T-helper 17 cell (primary cell): Measurements from ENCODE around the gene RIOK1. TPM values are rescaled to one million over a fixed set of nuclear protein-coding genes. Genes with fewer than 3 reads are reported as not detected.
"Not testable (repeated sequence)": the region's sequence is repeated elsewhere in the genome, so short reads cannot be mapped to it uniquely, and the experiment has no call there.

Experiments used
- ATAC-seq: fragments of 150-1000 bp; cut with Tn5 transposase; 2 replicates; pipeline ENCODE4 v1.10.0; 2021; ENCODE audit warnings: mild to moderate bottlenecking, moderate library complexity
- DNase-seq, 3 donors: peaks; one replicate each; pipeline versions ENCODE4 v3.0.0 to v3.0.0-alpha.2; 2020 to 2021
- H3K9me3 ChIP-seq: one replicate; pipeline ENCODE4 v1.7.0; 2013; ENCODE audit warnings: low read length, mild to moderate bottlenecking; ENCODE audit not compliant: control insufficient read depth, poor library complexity, severe bottlenecking
- H3K27ac Mint-ChIP-seq: one replicate; pipeline ENCODE4 v1.8.0; 2022; ENCODE audit warnings: mild to moderate bottlenecking, moderate library complexity, mixed read lengths
- H3K27me3 Mint-ChIP-seq: one replicate; pipeline ENCODE4 v1.8.0; 2022; ENCODE audit warnings: mixed read lengths
- H3K36me3 Mint-ChIP-seq: one replicate; pipeline ENCODE4 v1.8.0; 2022; ENCODE audit warnings: low read depth, mixed read lengths
- H3K4me1 Mint-ChIP-seq: one replicate; pipeline ENCODE4 v1.8.0; 2022; ENCODE audit warnings: mild to moderate bottlenecking, mixed read lengths
- H3K4me3 Mint-ChIP-seq: one replicate; pipeline ENCODE4 v1.8.0; 2022; ENCODE audit warnings: mild to moderate bottlenecking, moderate library complexity, mixed read lengths
- total RNA-seq, 4 donors: library from RNA in 2 of 4; stranded (reverse) in 2 of 4; gene quantifications; one replicate each; pipeline ENCODE4 v1.2.3 and lab custom pipeline; 2022 to 2026

The RIOK1 gene
- total RNA-seq = 10 to 100 TPM; 45.1 to 55.6 TPM
- total RNA-seq (lab: John Stamatoyannopoulos, UW) = 45.8 to 66.6 reads per million in 2 donors

DNA sequence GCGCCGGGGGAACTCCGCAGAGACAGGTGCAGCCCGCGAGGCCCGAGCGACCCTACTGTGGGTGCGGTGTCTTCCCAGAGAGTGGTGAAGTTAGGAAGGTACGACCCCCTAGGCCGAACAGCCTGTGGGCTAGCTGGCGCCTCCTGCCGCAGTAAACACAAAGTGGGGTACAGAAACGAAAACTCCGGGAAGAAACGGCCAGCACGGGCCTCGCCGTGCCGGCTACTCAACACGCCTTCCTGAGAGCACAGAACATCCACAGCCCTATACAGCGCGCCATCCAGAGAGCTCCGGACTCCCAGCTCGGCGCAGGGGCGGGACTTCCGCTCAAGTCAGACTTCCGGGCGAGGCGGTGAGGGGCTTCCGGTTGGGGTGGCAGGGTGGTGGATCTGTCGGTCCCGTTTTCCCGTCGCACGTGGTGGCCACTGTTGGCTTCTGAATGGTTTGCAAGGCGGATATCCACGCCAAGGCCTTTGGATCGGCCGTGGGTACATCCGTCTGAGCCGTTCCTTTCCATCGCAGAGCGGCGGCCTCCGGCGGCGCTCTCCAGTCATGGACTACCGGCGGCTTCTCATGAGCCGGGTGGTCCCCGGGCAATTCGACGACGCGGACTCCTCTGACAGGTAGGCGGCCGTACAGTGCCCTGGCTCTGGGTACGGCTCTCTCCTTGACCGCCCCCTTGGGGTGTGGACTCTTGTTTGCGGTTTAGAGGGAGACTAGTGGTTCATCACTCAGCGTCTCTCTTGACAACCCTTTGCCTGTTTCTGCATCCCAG, at the start of gene RIOK1, which contains the start of gene CAGE1:
TSS of gene RIOK1 (plus strand) at position 358 of the 775 bp plus-strand sequence. CDS start at position 553, 195 bp downstream.
TSS of gene CAGE1 (minus strand) at position 292 of the 775 bp plus-strand sequence. CDS start 2,569 bp downstream, outside the sequence.
- Mint-ChIP-seq H3K27me3 (no peaks in the 10 kb centered on the region), H3K27ac (peak within 1 kb of the TSS; percentile 99), H3K4me1 (peaks cover 41% of the 10 kb centered on the region), H3K36me3 (peaks cover 6% of the 10 kb centered on the region), H3K4me3 (peak within 1 kb of the TSS; percentile 88)
- no peaks in the 10 kb centered on the region for H3K9me3 ChIP-seq
- ATAC-seq (peak; percentile 91), DNase-seq (peak; percentile 89 to 91 (median 91))

- no peak overlapping the region for H3K27ac Mint-ChIP-seq
- no peak overlapping the region for H3K4me3 Mint-ChIP-seq
- H3K27me3 Mint-ChIP-seq = peaks cover 25% of the 10 kb centered on the region
- DNase-seq (no peak), ATAC-seq (no peak)
- H3K4me1 Mint-ChIP-seq = no peaks in the 10 kb centered on the region
- H3K9me3 ChIP-seq = no peaks in the 10 kb centered on the region
- no peaks in the 10 kb centered on the region for H3K36me3 Mint-ChIP-seq
Observed at GRCh38 chr6:7341271-7341670, 48.3 kb upstream of the RIOK1 start.

- Mint-ChIP-seq H3K27ac (no peak overlapping the region), H3K4me1 (no peaks in the 10 kb centered on the region), H3K4me3 (no peak overlapping the region), H3K27me3 (peaks cover 25% of the 10 kb centered on the region), H3K36me3 (no peaks in the 10 kb centered on the region)
- no peaks in the 10 kb centered on the region for H3K9me3 ChIP-seq
- DNase-seq (no peak), ATAC-seq (no peak)
Observed at GRCh38 chr6:7341989-7342742, 47.4 kb upstream of the RIOK1 start.

DNA sequence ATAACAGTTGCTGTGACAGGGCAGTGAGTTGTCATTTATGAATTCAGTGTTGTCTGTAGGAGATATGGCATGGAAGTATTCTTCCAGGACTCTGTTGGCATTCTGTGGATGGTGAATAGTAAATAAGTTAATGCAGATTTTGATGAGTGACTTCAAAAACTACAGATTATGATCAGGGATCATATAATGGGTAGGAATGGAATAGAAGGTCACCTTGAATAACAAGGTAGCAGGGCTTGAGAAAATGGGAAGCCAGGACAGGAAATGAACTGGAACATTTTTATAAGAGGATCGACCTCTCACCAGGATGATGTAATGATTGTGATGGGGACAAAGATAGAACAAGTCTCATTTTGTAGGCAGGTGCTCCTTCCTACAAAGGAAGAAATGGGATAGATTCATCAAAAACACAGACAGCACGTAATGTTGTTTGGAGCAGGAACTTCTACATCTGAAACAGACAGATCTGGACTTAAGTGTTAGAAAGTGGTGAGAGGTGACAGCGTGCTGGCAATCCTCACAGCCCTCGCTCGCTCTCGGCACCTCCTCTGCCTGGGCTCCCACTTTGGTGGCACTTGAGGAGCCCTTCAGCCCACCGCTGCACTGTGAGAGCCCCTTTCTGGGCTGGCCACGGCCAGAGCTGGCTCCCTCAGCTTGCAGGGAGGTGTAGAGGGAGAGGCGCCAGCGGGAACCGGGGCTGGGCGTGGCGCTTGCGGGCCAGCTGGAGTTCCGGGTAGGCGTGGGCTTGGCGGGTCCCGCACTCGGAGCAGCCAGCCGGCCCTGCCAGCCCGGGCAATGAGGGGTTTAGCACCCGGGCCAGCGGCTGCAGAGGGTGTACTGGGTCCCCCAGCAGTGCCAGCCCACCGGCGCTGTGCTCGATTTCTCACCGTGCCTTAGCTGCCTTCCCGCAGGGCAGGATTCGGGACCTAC, 45.8 kb upstream of the RIOK1 start:
- DNase-seq (no peak), ATAC-seq (no peak)
- Mint-ChIP-seq H3K36me3 (peaks cover 7% of the 10 kb centered on the region), H3K4me1 (no peaks in the 10 kb centered on the region), H3K27me3 (peaks cover 36% of the 10 kb centered on the region), H3K4me3 (no peak overlapping the region), H3K27ac (no peak overlapping the region)
- no peaks in the 10 kb centered on the region for H3K9me3 ChIP-seq

DNA sequence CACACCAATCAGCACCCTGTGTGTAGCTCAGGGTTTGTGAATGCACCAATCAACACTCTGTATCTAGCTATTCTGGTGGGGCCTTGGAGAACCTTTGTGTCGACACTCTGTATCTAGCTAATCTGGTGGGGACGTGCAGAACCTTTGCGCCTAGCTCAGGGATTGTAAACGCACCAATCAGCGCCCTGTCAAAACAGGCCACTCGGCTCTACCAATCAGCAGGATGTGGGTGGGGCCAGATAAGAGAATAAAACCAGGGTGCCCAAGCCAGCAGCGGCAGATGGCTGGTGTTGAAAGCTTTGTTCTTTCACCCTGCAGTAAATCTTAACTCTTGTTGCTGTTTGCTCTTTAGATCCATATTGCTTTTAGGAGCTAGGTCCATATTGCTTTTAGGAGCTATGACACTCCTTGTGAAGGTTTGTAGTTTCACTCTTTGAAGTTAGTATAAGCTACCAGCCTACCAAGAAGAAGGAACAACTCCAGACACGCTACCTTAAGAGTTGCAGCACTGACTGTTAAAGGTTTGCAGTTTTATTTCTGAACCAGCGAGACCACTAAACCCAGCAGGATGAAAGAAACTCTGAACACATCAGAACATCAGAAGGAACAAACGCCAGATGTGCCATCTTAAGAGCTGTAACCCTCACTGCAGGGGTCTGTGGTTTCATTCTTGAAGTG, 44.7 kb upstream of the RIOK1 start:
- peaks cover 45% of the 10 kb centered on the region for H3K27me3 Mint-ChIP-seq
- H3K4me3 Mint-ChIP-seq, DNase-seq, H3K4me1 Mint-ChIP-seq, H3K36me3 Mint-ChIP-seq, H3K27ac Mint-ChIP-seq, H3K9me3 ChIP-seq, ATAC-seq: not testable (repeated sequence)

GRCh38 chr6:7347551-7347997, 42.0 kb upstream of the RIOK1 start:
- H3K27me3 Mint-ChIP-seq = peaks cover 45% of the 10 kb centered on the region
- H3K27ac Mint-ChIP-seq, DNase-seq, ATAC-seq, H3K9me3 ChIP-seq, H3K4me3 Mint-ChIP-seq, H3K4me1 Mint-ChIP-seq: not testable (repeated sequence)
- H3K36me3 Mint-ChIP-seq = peaks cover 10% of the 10 kb centered on the region

- H3K9me3 ChIP-seq, H3K27ac Mint-ChIP-seq, H3K4me3 Mint-ChIP-seq, H3K4me1 Mint-ChIP-seq, DNase-seq, ATAC-seq: not testable (repeated sequence)
- Mint-ChIP-seq H3K36me3 (peaks cover 10% of the 10 kb centered on the region), H3K27me3 (peaks cover 34% of the 10 kb centered on the region)
Observed at GRCh38 chr6:7350591-7350990, 39.0 kb upstream of the RIOK1 start.

DNA sequence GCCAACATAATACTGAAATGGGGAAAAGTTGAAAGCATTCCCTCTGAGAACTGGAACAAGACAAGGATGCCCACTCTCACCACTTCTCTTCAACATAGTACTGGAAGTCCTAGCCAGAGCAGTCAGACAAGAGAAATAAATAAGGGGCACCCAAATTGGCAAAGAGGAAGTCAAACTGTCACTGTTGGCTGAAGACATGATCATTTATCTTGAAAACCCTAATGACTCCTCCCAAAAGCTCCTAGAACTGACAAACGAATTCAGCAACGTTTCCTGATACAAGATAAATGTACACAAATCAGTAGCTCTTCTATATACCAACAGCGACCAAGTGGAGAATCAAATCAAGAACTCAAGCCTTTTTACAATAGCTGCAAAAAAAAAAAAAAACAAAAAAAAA, 37.7 kb upstream of the RIOK1 start:
- Mint-ChIP-seq H3K36me3 (peaks cover 10% of the 10 kb centered on the region), H3K27me3 (peaks cover 34% of the 10 kb centered on the region)
- not testable (repeated sequence) for H3K4me3 Mint-ChIP-seq, H3K9me3 ChIP-seq, H3K4me1 Mint-ChIP-seq, ATAC-seq, H3K27ac Mint-ChIP-seq, DNase-seq

DNA sequence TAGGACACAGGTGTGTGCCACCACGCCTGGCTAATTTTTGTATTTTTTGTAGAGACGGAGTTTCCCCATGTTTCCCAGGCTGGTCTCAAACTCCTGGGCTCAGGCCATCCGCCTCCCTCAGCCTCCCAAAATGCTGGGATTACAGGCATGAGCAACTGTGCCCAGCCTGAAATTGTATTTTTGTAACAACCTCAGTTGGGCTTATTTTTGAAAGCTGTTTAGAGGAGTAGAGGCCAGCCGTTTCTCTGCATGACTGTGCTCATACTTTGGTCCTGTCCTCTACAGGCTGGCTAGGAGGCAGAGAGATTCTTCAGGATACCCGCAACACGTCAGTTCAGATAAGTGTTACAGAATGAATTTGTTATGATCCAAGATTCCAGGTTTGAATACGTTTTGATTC, 22.2 kb upstream of the RIOK1 start:
- H3K27ac Mint-ChIP-seq = no peak overlapping the region
- no peaks in the 10 kb centered on the region for H3K4me1 Mint-ChIP-seq
- no peaks in the 10 kb centered on the region for H3K9me3 ChIP-seq
- H3K4me3 Mint-ChIP-seq = no peak overlapping the region
- ATAC-seq = no peak
- H3K27me3 Mint-ChIP-seq = peaks cover 9% of the 10 kb centered on the region
- peaks cover 2% of the 10 kb centered on the region for H3K36me3 Mint-ChIP-seq
- no peak for DNase-seq

DNA sequence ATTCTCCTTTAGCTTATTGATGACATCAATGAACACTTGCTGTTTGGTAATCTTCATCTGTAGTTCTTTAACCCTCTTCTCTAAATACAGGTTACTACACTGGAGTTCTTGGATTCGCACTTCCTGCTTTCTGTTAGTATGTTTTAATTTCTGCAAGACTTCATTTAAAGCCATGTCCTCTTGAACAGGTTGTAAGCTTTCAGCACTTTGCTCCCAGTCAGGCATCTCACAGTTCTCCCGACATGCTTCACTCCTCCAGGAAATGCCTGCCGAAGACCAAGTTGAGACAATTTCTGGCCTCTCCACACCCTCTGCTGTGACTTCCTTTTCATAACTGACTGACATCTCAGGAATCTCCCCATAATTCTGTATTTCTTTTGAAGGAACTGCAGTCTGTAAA, 15.9 kb upstream of the RIOK1 start:
- H3K27me3 Mint-ChIP-seq = peaks cover 18% of the 10 kb centered on the region
- ATAC-seq (no peak), DNase-seq (no peak)
- peaks cover 3% of the 10 kb centered on the region for H3K36me3 Mint-ChIP-seq
- H3K4me1 Mint-ChIP-seq = peaks cover 7% of the 10 kb centered on the region
- H3K9me3 ChIP-seq = no peaks in the 10 kb centered on the region
- no peak overlapping the region for H3K4me3 Mint-ChIP-seq
- H3K27ac Mint-ChIP-seq = no peak overlapping the region

DNA sequence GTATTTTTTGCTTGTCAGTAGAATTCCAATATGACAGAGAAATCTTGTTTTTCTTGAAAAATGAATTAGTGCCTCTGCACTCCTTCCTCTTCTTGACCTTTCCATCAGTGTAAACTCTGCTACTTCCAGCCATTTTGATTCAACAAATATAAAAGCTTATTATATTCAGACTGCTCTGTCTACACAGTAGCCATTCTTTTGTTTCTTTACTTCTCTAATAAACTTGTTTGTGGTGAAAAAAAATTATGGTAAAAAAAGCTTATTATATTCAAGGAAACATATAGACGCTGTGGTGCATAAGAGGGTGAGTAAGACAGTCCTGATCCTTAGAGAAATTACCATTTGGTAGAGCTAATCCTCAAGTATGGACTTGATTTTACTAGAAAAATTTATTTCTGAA, 11.6 kb upstream of the RIOK1 start:
- Mint-ChIP-seq H3K36me3 (peaks cover 3% of the 10 kb centered on the region), H3K4me3 (no peak overlapping the region), H3K4me1 (peaks cover 7% of the 10 kb centered on the region), H3K27me3 (peaks cover 18% of the 10 kb centered on the region), H3K27ac (no peak overlapping the region)
- no peaks in the 10 kb centered on the region for H3K9me3 ChIP-seq
- ATAC-seq = no peak
- no peak for DNase-seq

DNA sequence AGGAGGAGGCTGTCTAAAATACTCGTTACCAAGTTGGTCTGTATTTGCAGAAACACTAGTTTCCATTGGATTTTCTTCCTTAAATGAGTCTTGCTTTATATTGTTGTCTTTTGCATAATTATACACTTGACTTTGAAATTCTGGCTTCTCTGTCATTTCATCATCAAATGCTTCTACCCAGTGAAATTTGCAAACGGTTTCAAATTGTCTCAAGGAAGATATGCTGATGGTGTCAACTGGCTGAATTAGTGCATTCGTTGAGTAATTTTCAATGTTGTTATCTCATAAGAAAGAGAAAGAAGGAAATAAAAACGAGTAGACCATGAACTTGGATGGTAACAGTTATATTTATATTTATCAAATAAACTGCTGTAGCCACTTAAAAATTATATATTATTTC, 10.9 kb upstream of the RIOK1 start:
- peaks cover 2% of the 10 kb centered on the region for H3K4me1 Mint-ChIP-seq

More for the DNA sequence above, 10.9 kb upstream of the RIOK1 start:
- no peak overlapping the region for H3K4me3 Mint-ChIP-seq
- H3K36me3 Mint-ChIP-seq = no peaks in the 10 kb centered on the region
- peaks cover 10% of the 10 kb centered on the region for H3K27me3 Mint-ChIP-seq
- DNase-seq = no peak
- no peaks in the 10 kb centered on the region for H3K9me3 ChIP-seq
- ATAC-seq = no peak
- no peak overlapping the region for H3K27ac Mint-ChIP-seq
